ENCODE measurements around the gene AP2A1.
A peak's percentile ranks its signal among the peaks of the same experiment; 100 is the strongest.
"Not testable (repeated sequence)": the region's sequence is repeated elsewhere in the genome, so short reads cannot be mapped to it uniquely, and the experiment has no call there.

AP2A1 gene

DNA sequence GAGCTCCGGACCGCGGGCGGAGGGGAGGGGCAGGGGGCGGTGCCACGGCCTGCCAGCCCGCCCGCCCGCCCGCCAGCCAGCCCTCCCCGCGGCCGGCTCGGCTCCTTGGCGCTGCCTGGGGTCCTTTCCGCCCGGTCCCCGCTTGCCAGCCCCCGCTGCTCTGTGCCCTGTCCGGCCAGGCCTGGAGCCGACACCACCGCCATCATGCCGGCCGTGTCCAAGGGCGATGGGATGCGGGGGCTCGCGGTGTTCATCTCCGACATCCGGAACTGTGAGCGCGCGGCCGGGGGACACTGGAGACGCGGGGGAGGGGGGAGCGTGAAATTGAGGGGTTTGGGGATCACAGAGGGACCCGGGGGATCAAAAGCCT lies at the start of gene AP2A1:
Gene AP2A1, plus strand, starts transcription at position 72 of the 370 bp plus-strand sequence. Its CDS starts 133 bp downstream, at position 205.
- DNase-seq (ENCODE audit: low read depth in 1 of 2, low spot score in 1 of 2): no peak

DNA sequence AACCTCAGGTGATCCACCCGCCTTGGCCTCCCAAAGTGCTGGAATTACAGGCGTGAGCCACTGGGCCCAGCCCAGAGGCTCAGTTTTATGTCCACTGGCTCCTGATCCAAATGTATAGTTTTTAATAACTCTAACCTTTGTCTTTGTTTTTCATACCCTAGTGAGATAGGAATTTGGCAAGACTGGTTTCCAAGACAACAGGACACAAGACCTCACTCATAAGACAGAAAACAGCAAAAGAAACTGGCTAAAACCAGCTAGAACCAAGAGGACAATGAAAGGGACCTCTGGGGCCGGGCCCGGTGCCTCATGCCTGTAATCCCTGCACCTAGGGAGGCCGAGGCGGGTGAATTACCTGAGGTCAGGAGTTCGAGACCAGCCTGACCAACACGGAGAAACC lies 48.3 kb upstream of the AP2A1 start:
- no peak for DNase-seq (ENCODE audit: low read depth in 1 of 2, low spot score in 1 of 2)

DNA sequence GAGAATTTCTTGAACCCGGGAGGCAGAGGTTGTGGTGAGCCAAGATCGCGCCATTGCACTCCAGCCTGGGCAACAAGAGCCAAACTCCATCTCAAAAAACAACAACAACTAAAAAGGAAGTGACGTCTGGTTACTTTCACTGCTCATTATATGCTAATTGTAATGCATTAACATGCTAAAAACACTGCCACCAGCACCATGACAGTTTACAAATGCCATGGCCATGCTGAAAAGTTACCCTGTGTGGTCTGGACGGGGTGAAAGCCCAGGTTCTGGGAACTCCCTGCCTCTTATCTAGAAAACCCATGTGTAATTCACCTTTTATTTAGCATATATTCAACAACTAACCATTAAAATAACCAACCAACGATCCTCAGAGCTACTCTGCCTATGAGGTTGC lies 47.8 kb upstream of the AP2A1 start:
- DNase-seq (ENCODE audit: low read depth in 1 of 2, low spot score in 1 of 2): no peak

GRCh38 chr19:49719420-49719819 lies 47.4 kb upstream of the AP2A1 start:
- not testable (repeated sequence) for DNase-seq (ENCODE audit: low read depth in 1 of 2, low spot score in 1 of 2)

DNA sequence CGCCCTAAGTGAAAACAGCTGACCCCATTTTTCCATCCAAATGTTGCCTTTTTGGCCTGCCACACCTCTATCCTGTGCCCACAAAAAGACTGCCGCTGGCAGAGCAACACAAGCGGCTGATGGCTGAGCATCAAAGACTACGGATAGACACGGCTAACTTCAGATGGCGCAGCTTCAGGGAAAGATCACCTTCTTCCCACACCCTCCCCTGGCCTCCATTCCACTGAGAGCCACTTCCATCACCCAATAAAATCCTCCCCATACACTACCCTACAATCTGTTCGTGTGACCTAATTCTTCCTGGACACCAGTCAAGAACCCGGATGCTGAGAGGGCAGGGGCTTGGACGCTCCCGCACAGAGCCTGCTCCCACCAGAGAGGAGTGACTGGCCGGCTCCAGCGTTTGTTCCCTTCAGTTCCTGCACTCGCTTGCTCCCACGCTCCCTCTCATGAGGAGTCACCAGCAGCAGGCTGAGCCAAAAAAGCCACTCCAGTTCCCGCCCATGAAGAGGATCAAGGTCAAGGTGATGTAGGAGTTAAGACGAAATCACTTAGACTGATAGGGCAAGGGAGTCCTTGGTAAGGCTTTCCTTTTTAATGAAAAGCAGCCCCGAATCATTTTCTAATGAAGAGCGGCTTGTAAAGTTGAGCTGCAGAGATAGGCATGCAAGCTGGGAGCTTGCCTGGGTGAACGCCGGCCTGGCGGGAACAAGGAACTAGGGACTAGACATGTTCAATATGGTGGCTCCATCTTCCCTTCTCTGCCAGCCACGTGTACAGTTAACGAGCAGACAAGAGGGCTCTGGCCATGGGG lies 39.4 kb upstream of the AP2A1 start:
- no peak for DNase-seq (ENCODE audit: low read depth in 1 of 2, low spot score in 1 of 2)

GRCh38 chr19:49730166-49730565 lies 36.6 kb upstream of the AP2A1 start:
- DNase-seq (ENCODE audit: low read depth in 1 of 2, low spot score in 1 of 2): no peak

DNA sequence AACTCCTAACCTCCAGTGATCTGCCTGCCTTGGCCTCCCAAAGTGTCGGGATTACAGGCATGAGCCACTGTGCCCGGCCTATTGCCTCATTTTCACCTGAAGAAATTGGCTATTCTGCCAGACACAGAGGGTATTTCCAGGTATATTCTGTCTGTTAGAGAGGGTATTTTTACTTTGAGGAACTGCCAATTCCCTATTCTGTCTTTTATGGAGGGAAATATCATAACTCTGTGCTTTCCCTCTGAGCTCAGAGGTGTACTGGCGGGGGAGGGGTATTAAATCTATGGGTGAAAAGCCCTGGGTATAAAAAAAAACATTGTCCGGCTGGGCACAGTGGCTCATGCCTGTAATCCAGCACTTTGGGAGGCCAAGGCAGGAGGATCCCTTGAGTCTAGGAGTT lies 28.5 kb upstream of the AP2A1 start:
- no peak for DNase-seq (ENCODE audit: low read depth in 1 of 2, low spot score in 1 of 2)

- DNase-seq (ENCODE audit: low read depth in 1 of 2, low spot score in 1 of 2): no peak
These were observed 27.7 kb upstream of the AP2A1 start for GRCh38 chr19:49739098-49739497.

DNA sequence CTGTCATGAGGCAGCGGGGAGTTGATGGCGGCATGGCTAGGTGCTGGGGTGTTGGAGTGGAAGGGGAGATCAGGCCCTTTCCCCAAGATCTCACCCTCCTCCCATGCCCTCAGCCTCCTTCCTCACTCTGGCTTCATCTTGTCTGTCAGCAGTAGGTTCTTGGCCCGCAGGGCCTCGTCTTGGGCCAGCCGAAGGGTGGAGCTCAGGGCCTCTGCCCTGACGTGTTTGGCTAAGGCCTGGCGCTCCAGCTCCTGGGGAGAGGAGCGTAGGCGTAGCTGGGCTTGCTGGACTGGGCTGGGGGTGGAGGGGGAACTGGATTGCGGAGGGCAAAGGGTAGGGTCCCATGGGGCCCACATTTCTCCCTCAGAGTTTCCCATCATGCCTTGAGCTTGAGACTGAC lies 26.9 kb upstream of the AP2A1 start:
- no peak for DNase-seq (ENCODE audit: low read depth in 1 of 2, low spot score in 1 of 2)

DNA sequence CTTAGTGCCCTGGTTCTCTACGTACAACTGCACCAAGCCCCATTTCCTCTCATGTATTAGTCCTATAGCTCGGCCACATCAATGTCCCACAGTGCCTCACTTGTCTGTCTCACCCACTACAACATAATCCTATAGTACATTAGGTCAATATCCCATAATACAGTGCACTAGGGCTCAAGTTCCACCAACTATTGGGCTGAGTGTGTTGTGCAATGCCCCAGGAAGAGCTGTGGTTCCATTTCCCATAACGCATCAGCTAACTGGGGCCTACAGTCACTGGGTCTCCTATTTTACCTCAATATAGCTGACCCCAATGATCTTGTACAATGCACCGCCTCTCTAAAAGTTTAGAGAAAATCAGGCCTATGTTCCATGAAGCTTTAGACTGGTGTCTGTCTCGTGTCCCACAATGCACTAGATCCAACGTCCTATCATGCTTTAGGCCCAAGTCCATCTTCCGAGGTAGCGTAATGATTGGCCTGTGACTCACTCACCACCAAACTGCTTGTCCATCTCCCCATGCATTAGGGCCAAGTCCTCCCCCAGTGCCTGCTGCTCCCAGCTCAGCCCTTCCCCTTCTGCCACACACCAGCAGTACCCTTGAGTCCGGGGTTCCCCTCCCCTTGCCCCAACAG lies 25.5 kb upstream of the AP2A1 start:
- no peak for DNase-seq (ENCODE audit: low read depth in 1 of 2, low spot score in 1 of 2)

DNA sequence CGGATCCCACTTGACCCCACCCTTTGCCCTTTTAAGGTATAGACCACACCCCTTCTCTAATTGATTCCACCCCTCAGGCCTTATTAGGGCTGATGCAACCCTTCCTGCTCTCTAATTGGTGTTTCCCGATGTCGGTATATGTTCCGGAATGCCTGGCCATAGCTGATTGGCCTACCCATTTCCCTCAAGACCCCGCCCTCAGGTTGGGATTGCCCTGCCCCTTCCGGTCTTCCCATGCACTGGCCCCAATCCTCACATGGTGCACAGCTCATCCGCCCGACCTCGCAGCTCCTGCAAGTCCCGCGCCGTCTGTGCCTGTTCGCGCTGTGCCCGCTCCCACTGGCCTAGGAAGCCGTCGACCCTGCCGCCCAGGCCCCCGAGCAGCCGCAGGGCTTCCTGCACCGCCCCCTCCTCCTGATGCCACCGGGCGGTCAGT lies 21.8 kb upstream of the AP2A1 start:
- no peak for DNase-seq (ENCODE audit: low read depth in 1 of 2, low spot score in 1 of 2)

GRCh38 chr19:49746206-49746958 lies 20.4 kb upstream of the AP2A1 start:
- peak in 1 of 2 donors; percentile 7 for DNase-seq (ENCODE audit: low read depth in 1 of 2, low spot score in 1 of 2)

DNA sequence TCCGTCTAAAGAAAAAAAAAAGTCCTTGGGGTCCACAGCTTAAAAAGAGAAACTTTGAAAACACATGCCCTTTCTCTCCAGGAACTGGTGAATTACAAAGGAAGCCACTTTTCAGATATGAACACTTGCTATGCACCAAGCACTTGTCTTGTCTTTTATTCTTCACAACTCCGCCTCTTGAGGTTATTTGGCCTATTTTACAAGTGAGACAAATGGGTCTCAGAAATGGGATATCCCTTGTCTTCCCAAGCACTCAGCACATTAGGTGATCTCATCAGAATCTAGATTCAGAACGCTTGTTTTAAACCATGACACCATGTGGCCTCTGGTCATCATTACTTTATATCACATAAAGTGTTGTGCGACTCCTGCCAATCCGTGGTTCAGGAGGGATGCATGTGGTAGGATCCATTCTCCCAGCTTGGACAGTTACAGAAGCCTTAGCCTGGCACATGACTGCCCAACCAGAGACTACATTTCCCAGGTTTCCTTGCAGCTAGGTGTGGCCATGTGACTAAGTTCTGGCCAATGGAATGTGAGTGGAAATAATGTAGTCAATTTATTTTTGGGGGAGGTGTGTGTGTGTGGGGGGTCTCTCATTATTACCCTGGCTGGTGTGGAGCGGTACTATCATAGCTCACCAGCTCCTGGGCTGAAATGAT lies 17.6 kb upstream of the AP2A1 start:
- no peak for DNase-seq (ENCODE audit: low read depth in 1 of 2, low spot score in 1 of 2)

DNA sequence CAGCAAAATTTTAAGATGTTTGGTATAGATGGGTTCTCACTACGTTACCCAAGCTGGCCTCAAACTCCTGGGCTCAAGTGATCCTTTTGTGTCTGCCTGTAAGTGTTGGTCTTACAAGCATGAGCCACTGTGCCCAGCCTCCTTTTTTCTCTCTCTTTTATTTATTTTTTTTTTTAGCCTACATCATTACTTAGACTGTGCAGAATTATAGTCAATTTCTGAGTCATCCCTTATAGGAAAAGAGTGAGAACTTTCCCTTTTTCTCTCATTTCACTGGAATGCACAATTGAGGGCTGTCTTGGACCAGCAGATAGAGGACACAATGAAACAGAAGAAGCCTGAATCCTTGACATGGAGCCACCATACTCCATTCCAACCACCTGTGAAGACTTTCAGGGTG lies 17.0 kb upstream of the AP2A1 start:
- no peak for DNase-seq (ENCODE audit: low read depth in 1 of 2, low spot score in 1 of 2)

GRCh38 chr19:49752701-49753100 lies 14.1 kb upstream of the AP2A1 start:
- no peak for DNase-seq (ENCODE audit: low read depth in 1 of 2, low spot score in 1 of 2)

GRCh38 chr19:49755956-49756355 lies 10.8 kb upstream of the AP2A1 start:
- DNase-seq (ENCODE audit: low read depth in 1 of 2, low spot score in 1 of 2): no peak

GRCh38 chr19:49758292-49758691 lies 8.5 kb upstream of the AP2A1 start:
- no peak for DNase-seq (ENCODE audit: low read depth in 1 of 2, low spot score in 1 of 2)

DNA sequence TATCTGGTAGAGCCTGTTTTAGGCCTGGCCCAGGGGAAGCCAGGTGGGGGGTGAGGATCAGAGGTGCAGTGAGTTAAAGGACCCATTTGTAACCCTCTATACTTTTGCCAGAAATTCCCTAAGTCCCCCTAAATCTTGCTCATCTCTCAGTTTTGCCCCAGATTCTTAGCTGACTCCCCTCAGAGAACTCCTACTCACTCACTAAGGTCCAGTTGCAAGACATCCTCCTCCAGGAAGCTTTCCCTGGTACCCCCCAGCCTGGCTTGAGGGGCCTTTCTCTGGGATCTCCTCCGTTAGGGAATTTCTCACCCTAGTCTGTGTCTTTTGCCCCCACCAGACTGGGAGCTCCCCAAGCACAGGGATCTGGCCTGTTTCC lies 5.6 kb upstream of the AP2A1 start:
- no peak for DNase-seq (ENCODE audit: low read depth in 1 of 2, low spot score in 1 of 2)

DNA sequence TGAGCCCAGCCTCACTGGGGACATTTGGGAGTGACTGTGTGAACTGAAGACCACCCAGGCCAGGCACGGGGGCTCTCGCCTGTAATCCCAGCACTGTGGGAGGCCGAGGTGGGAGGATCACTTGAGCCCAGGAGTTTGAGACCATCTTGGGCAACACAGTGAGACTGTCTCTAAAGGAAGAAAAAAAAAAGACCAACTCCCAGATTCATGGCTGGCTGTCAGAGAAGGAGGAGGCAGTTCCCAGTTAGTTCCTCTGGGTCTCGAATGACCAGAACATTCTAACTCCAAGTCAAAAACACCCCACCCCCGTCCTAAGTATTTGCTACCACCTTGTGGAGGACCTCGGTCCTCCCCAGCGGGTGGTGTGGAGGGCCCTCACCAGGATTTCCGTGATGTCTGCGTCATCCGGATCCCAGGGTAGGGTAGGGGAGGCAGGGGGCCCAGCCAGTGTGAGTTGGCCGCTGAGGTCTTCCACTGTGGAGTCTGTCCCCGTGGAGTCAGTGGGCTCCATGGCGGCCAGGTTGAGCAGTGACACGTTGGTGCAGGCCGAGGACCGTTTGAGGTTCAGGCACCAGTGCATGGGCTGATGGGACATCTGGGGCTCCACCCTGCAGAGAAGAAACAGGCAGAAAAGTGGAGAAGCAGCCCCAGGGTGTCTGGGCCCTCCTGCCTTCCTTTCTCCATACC lies 5.0 kb upstream of the AP2A1 start:
- DNase-seq (ENCODE audit: low read depth in 1 of 2, low spot score in 1 of 2): no peak

DNA sequence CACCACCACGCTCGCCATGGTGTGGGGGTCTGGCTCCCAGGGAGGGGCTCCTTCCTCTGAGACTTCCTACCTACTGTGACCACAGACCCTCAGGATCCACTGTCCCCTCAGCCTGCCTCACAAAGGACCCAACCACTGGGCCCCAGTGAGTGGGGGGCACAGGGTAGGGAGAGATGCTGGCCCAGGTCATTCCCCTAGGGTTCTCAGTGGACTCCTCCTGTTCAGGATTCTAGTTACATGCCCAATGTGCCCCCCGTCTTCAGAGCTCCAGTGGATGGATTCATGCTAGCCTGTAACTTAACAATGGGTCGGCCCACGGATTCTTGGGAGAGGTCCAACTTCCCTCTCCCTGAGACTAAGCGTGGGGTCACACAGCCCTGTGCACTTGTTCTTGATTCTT lies 3.6 kb upstream of the AP2A1 start, which contains the start of gene TSKS:
Gene TSKS, minus strand, starts transcription at position 77 of the 400 bp plus-strand sequence. Its CDS starts 59 bp downstream, at position 18.
- no peak for DNase-seq (ENCODE audit: low read depth in 1 of 2, low spot score in 1 of 2)

GRCh38 chr19:49764341-49764740 lies 2.5 kb upstream of the AP2A1 start:
- no peak for DNase-seq (ENCODE audit: low read depth in 1 of 2, low spot score in 1 of 2)
